GM13977 (cell line): Measurements from ENCODE around the gene KRTAP9-3.
A peak's percentile ranks its signal among the peaks of the same experiment; 100 is the strongest.
"Not testable (repeated sequence)": the region's sequence is repeated elsewhere in the genome, so short reads cannot be mapped to it uniquely, and the experiment has no call there.

Experiments used
- DNase-seq: peaks from one replicate; pipeline ENCODE4 v3.0.0; 2012; ENCODE audit warnings: low spot score
- in situ Hi-C: fragments of 300-500 bp; cut with MboI; formaldehyde crosslinking; loops from one replicate; pipeline ENCODE4 v1.12.0; 2022; ENCODE audit warnings: low sequenced_read_pairs, low pct_unique_long_range_greater_than_20kb, mixed read lengths, inconsistent platforms; ENCODE audit not compliant: unreplicated experiment
- TF ChIP-seq, protein P1 (sequence below): IDR thresholded peaks from 2 replicates; pipeline ENCODE4 v1.5.1; 2012; ENCODE audit warnings: mild to moderate bottlenecking, control low read depth; ENCODE audit not compliant: insufficient read depth; ENCODE audit errors: extremely low read depth, missing control alignments

KRTAP9-3 gene

DNA sequence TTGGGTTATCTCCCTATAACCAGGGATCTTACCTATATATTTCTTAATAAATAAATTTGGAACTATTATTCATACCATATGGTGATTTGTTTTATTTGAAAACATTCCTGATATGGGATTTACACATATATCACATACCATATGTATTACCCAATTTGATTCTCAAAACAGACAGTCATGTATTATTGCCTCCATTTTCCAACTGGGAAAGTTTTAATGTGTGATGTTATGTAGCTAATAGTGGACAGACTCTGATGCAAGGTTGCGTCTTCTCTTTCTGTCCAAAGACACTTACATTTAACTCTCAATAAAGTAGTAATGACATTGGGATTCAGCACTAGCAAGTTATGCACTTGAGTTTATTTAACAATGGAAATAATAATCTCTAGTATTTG is 24.0 kb downstream of the KRTAP9-3 start:
- TF ChIP-seq, protein P1, sequence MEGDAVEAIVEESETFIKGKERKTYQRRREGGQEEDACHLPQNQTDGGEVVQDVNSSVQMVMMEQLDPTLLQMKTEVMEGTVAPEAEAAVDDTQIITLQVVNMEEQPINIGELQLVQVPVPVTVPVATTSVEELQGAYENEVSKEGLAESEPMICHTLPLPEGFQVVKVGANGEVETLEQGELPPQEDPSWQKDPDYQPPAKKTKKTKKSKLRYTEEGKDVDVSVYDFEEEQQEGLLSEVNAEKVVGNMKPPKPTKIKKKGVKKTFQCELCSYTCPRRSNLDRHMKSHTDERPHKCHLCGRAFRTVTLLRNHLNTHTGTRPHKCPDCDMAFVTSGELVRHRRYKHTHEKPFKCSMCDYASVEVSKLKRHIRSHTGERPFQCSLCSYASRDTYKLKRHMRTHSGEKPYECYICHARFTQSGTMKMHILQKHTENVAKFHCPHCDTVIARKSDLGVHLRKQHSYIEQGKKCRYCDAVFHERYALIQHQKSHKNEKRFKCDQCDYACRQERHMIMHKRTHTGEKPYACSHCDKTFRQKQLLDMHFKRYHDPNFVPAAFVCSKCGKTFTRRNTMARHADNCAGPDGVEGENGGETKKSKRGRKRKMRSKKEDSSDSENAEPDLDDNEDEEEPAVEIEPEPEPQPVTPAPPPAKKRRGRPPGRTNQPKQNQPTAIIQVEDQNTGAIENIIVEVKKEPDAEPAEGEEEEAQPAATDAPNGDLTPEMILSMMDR: no peak
- DNase-seq: peak; percentile 0
- in situ Hi-C loops: no loop called here

DNA sequence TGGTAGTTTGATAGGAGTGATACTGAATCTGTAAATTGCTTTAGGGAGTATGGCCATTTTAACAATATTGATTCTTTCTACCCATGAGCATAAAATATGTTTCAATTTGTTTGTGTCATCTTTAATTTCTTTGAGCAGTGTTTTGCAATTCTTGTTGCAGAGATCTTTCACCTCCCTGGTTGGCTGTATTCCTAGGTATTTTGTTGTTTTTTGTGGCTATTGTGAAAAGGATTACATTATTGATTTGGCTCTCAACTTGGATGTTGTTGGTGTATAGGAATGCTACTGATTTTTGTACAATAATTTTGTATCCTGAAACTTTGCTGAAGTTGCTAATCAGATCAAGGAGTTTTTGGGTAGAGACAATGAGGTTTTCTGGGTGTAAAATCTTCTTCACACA is 26.2 kb downstream of the KRTAP9-3 start:
- no peak for DNase-seq
- in situ Hi-C loops: no loop called here
- TF ChIP-seq, protein P1: no peak

DNA sequence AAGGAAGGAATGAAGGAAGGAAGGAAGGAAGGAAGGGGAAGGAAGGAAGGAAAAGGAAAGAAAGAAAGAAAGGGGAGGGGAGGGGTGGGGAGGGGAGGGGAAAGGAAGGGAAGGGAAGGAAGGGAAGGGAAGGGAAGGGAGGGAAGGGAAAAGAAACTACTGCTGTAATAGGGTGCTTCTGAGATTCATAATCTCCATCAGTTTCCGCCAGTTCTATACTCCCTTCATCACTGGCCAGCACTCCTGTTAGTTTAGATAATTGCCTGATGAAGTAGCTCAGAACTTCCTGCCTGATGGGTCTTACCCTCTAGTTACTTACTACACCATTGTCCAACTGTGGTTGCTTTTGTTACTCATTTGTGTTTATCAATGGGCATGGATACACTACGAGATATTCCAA is 31.0 kb downstream of the KRTAP9-3 start:
- no peak for DNase-seq
- in situ Hi-C loops: no loop called here
- TF ChIP-seq, protein P1: no peak

DNA sequence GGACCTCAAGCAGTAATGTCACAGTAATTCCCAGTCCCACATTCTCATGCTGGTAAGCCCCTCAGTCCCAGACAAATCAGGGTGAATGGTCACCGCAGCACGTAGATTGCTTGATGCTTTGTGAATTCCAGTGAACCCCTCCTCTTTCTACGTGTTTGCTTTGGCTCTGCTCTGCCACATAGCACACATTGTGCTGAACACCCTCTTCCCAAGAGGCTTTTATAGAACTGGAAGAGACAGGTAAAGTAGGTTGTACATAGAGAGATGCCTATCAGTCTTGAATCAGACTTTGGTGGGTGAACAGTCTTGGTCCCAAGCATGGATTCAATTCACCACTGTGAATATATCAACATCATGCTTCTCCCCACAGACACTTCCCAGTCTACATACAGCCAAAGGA is 32.4 kb downstream of the KRTAP9-3 start:
- TF ChIP-seq, protein P1: no peak
- DNase-seq: peak; percentile 0
- in situ Hi-C loops: no loop called here

DNA sequence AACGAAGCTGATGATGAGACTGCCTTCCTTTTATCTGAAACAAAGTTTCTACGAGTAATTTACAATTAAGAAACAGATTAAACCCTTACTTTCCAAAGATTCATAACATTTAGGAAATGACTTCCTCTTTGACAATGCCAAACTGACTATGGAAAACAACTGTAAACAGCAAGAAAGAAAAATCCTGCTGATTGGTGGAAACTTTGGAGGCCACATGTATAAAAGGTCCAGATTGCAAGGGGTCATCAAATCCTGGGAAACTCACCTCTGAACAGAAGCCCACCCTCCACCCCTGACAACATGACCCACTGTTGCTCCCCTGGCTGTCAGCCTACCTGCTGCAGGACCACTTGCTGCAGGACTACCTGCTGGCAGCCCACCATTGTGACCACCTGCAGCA is 32.8 kb downstream of the KRTAP9-3 start, which contains the start of gene KRTAP9-6:
Gene KRTAP9-6 (plus strand): TSS at position 301 of the 400 bp plus-strand sequence. CDS start 0 bp downstream, at position 301.
- in situ Hi-C loops: no loop called here
- DNase-seq: no peak
- TF ChIP-seq, protein P1: no peak

DNA sequence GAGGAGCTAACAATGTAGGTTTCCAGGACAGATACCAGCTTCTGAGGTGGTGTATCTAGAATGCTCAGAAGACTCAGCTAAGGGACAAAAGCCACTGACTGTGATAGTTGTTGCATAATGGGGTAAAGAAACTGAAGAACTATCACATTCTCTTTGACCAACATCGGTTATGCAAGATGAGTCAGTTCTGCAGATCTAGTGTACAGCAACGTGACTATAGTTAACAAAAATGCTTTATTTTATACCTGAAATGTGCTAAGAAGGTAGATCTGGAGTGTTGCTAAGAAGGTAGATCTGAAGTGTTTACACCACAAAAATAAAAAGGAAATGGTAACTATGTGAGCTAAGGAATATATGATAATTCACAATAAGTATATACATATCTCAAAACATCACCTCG is 35.5 kb downstream of the KRTAP9-3 start:
- DNase-seq: no peak
- in situ Hi-C loops: no loop called here
- TF ChIP-seq, protein P1: no peak

DNA sequence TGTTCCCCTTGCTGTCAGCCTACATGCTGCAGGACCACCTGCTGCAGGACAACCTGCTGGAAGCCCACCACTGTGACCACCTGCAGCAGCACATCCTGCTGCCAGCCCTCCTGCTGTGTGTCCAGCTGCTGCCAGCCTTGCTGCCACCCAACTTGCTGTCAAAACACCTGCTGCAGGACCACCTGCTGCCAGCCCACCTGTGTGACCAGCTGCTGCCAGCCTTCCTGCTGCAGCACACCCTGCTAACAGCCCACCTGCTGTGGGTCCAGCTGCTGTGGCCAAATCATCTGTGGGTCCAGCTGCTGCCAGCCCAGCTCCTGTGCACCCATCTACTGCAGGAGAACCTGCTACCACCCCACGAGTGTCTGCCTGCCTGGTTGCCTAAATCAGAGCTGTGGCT is 39.1 kb downstream of the KRTAP9-3 start:
- in situ Hi-C loops: not testable (repeated sequence)

More for the DNA sequence above, 39.1 kb downstream of the KRTAP9-3 start:
- not testable (repeated sequence) for DNase-seq
